Mucosa of stomach (tissue), 1 donor: ENCODE data around the gene INVS.
"Not testable (repeated sequence)": the region's sequence is repeated elsewhere in the genome, so short reads cannot be mapped to it uniquely, and the experiment has no call there.

ENCODE experiments used
- H3K27me3 ChIP-seq: one replicate; pipeline ENCODE4 v1.7.0; 2013; ENCODE audit warnings: mild to moderate bottlenecking, low read length; ENCODE audit not compliant: control insufficient read depth, insufficient read depth
- H3K36me3 ChIP-seq: one replicate; pipeline ENCODE4 v1.7.0; 2013; ENCODE audit warnings: low read length; ENCODE audit not compliant: control insufficient read depth, insufficient read depth
- H3K4me1 ChIP-seq: one replicate; pipeline ENCODE4 v1.7.0; 2013; ENCODE audit warnings: mild to moderate bottlenecking, low read length; ENCODE audit not compliant: control insufficient read depth, insufficient read depth
- H3K4me3 ChIP-seq: one replicate; pipeline ENCODE4 v1.7.0; 2013; ENCODE audit warnings: low read length
- H3K9ac ChIP-seq: one replicate; pipeline ENCODE4 v1.7.0; 2013; ENCODE audit warnings: mild to moderate bottlenecking, low read length, moderate library complexity
- H3K9me3 ChIP-seq: one replicate; pipeline ENCODE4 v1.7.0; 2013; ENCODE audit warnings: mild to moderate bottlenecking, low read length, moderate library complexity; ENCODE audit not compliant: control insufficient read depth
- donor health status: Pancreatic carcinoma.

INVS gene, protein sequence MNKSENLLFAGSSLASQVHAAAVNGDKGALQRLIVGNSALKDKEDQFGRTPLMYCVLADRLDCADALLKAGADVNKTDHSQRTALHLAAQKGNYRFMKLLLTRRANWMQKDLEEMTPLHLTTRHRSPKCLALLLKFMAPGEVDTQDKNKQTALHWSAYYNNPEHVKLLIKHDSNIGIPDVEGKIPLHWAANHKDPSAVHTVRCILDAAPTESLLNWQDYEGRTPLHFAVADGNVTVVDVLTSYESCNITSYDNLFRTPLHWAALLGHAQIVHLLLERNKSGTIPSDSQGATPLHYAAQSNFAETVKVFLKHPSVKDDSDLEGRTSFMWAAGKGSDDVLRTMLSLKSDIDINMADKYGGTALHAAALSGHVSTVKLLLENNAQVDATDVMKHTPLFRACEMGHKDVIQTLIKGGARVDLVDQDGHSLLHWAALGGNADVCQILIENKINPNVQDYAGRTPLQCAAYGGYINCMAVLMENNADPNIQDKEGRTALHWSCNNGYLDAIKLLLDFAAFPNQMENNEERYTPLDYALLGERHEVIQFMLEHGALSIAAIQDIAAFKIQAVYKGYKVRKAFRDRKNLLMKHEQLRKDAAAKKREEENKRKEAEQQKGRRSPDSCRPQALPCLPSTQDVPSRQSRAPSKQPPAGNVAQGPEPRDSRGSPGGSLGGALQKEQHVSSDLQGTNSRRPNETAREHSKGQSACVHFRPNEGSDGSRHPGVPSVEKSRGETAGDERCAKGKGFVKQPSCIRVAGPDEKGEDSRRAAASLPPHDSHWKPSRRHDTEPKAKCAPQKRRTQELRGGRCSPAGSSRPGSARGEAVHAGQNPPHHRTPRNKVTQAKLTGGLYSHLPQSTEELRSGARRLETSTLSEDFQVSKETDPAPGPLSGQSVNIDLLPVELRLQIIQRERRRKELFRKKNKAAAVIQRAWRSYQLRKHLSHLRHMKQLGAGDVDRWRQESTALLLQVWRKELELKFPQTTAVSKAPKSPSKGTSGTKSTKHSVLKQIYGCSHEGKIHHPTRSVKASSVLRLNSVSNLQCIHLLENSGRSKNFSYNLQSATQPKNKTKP

DNA sequence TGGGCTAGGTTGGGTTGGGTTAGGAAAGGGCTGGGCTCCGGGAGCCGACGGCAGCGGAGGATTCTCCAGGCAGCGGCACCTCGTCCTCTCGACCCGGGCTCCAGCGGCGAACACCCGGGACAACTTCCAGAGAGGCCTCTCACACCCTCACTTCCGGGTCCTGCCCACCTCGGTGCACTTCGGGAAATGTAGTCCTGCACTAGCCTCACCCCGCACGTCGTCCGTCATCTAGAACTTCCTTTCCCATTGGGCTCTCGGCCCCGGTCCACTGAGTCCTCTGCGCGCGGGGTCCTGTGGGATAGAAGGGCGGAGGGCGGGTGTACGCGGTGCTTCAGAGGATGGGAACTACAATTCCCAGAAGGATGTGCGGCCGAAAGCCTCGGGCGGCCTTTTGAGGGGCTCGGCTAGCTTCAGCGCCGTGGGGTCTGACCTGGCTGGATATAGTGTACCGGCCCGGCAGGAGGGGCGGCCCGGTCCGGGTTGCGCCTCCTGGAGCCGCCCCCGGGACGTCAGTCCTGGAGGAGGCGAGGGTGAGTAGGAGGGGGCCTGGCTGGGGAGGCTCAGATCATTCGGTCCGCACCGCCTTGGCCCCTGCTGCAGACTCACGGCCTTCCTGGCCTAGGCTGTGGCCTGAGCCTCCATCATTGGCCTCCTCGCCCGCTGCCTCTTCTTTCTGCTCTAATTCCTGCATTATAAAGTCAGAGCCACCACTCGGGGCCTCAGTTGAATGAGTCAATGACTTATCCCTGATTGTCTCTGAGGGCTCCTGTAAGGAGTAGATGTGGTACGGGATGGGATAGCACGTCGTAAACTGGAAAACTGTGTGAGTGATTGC is at the start of gene INVS, which contains the start of gene ERP44:
Gene INVS, plus strand, starts transcription at position 357 of the 835 bp plus-strand sequence. CDS start 5,279 bp downstream, outside the sequence.
Gene ERP44, minus strand, starts transcription at position 114 of the 835 bp plus-strand sequence. CDS start 160 bp downstream, outside the sequence.
- peak within 1 kb of the TSS; percentile 99 for H3K4me3 ChIP-seq
- no peaks in the 10 kb centered on the region for H3K9me3 ChIP-seq
- H3K4me1 ChIP-seq: peaks cover 35% of the 10 kb centered on the region
- H3K27me3 ChIP-seq: no peaks in the 10 kb centered on the region
- no peaks in the 10 kb centered on the region for H3K36me3 ChIP-seq
- H3K9ac ChIP-seq: peak within 1 kb of the TSS; percentile 98

DNA sequence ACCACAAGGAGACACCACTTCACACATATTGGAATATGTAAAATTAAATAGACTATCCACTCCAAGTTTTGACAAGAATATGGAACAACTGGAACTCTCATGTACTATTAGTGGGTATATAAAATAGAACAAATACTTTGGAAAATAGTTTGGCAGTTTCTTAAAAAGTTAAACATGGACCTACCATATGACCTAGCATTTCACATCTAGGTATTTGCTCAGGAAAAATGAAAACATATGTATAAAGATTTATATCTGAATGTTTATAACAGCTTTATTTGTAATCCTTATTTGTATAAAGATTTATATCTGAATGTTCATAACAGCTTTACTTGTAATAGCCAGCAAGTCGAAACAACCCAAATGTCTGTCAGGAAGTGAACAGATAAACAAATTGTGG is 49.5 kb upstream of the INVS start:
- no peaks in the 10 kb centered on the region for H3K9me3 ChIP-seq
- no peaks in the 10 kb centered on the region for H3K4me1 ChIP-seq
- H3K36me3 ChIP-seq: no peaks in the 10 kb centered on the region
- no peak overlapping the region for H3K9ac ChIP-seq
- H3K4me3 ChIP-seq: no peak overlapping the region
- no peaks in the 10 kb centered on the region for H3K27me3 ChIP-seq

DNA sequence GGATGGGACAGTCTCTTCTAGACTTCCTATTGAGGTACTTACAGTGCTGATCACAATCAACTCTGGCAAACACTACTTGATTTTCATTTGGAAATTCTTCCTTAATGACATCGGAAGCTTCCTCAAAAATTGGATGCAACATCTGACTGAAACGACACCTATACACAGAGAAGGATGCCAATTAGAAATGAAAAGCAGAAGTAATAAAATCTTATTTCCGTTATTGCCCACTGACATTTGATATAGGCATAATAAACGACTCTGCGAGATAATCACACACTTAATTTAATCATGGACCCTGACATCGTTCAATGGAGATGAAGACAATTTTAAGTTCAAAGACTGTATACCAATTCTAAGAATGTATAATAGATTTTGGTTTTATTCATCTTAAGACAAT is 46.7 kb upstream of the INVS start:
- no peaks in the 10 kb centered on the region for H3K36me3 ChIP-seq
- peaks cover 8% of the 10 kb centered on the region for H3K4me1 ChIP-seq
- H3K4me3 ChIP-seq: no peak overlapping the region
- H3K27me3 ChIP-seq: no peaks in the 10 kb centered on the region
- H3K9ac ChIP-seq: no peak overlapping the region
- no peaks in the 10 kb centered on the region for H3K9me3 ChIP-seq

DNA sequence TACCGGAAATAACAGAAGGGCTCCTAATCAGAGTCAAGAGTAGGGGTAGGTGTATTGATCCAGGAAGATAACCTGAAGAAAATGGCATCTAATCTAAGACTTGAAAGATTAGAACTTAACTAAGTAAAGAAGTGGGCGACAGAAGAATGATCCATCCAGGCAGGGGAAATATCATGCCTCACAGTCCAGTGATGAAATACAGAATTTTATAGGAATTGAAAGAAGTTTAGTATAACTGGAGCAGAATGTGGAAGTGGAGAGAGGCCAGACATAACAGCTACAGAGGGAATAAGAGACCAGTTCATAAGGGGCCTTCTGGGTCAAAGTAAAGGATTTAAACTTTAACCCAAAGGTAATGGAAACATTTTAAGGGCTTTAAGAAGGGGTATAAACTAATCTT is 42.5 kb upstream of the INVS start:
- Histone ChIP-seq H3K36me3 (no peaks in the 10 kb centered on the region), H3K27me3 (no peaks in the 10 kb centered on the region)

DNA sequence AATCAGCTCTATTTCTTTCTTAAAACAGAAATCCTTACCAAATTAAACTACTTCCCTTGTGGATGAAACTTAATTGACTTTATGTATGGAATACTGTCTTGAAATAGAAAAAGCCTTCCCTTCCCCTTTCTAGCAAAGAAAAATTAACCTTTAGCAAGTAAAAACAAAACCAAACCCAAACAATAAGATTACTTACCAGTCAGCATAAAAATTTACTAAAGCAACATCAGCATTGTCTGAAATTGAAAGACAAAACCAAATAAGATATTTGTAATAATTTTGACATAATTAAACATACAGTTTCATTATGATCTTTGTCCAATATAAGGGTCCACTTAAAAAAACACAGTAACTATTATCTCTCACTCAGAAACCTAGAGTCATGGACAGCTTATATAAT is 41.4 kb upstream of the INVS start:
- Histone ChIP-seq H3K4me1 (peaks cover 8% of the 10 kb centered on the region), H3K9ac (no peak overlapping the region), H3K36me3 (no peaks in the 10 kb centered on the region), H3K27me3 (no peaks in the 10 kb centered on the region), H3K9me3 (no peaks in the 10 kb centered on the region), H3K4me3 (no peak overlapping the region)

More for the DNA sequence above, 42.5 kb upstream of the INVS start:
- H3K9me3 ChIP-seq: no peaks in the 10 kb centered on the region
- no peak overlapping the region for H3K4me3 ChIP-seq
- peaks cover 8% of the 10 kb centered on the region for H3K4me1 ChIP-seq
- H3K9ac ChIP-seq: no peak overlapping the region

DNA sequence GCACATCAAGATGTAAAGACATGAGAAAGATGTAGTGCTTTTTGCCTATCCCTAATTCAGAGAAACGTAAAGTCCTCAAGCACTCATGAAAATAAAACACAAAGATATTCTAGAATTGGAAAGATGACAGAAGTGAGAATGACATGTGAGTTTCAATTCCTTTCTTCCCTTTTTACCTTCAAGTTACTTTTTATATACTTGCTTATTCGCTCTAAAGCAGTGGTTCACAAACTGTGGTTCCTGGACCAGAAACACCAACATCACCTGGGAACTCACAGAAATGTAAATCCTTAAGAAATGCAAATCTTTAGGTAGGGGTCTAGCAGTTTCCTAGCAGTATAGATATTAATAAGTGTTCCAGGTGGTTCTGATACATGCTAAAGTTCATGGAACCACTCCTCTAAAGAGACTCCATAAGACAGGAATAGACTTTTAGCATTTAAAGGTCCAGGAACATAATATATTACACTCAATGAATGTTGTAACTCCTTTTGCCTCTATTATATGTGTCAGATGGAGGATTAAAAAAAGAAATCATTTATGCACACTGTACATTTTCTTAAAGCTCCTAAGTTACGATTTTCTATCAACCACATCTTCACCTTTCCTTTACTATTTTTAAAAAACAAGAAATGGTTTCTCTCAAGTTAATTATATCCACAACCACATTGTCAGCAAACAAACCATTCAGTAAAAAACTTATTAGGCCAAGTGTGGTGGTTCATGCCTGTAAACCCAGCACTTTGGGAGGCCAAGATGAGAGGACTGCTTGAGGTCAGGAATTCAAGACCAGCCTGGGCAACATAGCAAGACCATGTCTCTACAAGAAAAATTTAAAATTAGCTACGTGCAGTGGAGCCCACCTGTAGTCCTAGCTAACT is 40.1 kb upstream of the INVS start:
- no peaks in the 10 kb centered on the region for H3K36me3 ChIP-seq
- H3K4me1 ChIP-seq: peaks cover 14% of the 10 kb centered on the region
- H3K27me3 ChIP-seq: no peaks in the 10 kb centered on the region

DNA sequence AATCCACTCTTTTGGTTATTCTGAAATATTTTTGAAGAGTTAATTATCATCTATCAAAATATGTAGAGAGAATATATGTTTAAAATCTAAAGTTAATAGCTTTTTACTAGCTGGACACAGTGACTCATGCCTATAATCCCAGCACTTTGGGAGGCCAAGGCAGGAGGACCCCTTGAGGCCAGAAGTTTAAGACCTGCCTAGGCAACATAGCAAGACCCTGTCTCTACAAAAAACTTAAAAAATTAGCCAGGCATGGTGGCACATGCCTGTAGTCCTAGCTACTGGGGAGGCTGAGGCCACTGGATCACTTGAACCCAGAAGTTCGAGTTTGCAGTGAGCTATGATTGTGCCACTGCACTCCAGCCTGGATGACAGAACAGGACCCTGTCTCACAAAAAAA is 36.4 kb upstream of the INVS start:
- not testable (repeated sequence) for H3K4me3 ChIP-seq, H3K36me3 ChIP-seq, H3K27me3 ChIP-seq, H3K9me3 ChIP-seq, H3K9ac ChIP-seq
- peaks cover 14% of the 10 kb centered on the region for H3K4me1 ChIP-seq

More for the DNA sequence above, 40.1 kb upstream of the INVS start:
- Histone ChIP-seq H3K9me3 (no peaks in the 10 kb centered on the region), H3K9ac (no peak overlapping the region), H3K4me3 (no peak overlapping the region)

DNA sequence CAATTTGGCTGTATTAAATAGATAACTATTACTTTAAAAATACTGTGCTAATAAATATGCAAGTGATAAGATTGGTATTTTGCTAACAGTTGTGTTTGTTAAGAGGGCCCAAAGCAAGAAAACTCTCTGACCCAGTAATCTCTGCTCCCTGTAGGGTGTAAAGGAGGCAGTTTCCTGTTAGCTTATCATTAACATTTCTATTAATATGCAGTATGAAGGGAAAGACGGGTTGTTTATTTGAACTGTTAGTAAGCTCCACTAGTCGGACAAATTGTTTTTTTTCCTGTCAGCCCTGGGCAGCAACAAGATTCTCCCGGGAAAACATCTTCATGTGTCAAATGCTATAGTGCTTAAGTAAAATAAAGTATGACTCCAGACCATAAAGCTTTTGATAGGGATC is 35.9 kb upstream of the INVS start:
- H3K4me3 ChIP-seq: no peak overlapping the region
- no peaks in the 10 kb centered on the region for H3K36me3 ChIP-seq
- no peaks in the 10 kb centered on the region for H3K27me3 ChIP-seq
- no peak overlapping the region for H3K9ac ChIP-seq
- H3K4me1 ChIP-seq: peaks cover 14% of the 10 kb centered on the region
- no peaks in the 10 kb centered on the region for H3K9me3 ChIP-seq

DNA sequence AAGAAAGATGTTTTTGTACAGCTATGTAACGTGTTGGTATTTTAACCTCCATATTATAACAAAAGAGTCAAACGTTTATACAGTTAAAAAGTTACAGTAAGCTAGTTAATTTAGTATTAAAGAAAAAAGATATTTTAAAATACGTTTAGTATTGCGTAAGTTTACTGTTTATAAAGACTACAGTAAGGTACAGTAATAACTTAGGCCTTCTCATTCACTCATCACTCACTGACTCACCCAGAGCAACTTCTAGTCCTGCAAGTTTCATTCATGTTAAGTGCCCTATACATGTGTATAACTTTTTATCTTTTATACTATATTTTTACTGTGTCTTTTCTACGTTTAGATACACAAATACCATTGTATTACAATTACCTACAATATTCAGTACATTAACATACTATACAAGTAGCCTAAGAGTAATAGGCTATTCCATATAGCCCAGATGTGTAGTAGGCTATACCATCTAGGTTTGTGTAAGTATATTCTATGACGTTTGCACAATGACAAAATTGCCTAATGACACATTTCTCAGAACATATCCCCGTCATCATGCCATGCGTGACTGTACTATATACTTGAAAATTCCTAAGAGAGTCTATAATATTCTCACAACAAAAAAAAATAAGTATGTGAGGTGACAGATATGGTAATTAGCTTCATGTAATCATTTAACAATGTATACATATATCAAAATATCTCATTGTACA is 34.0 kb upstream of the INVS start:
- peaks cover 14% of the 10 kb centered on the region for H3K4me1 ChIP-seq
- H3K27me3 ChIP-seq: no peaks in the 10 kb centered on the region
- no peaks in the 10 kb centered on the region for H3K36me3 ChIP-seq
- H3K9me3 ChIP-seq: no peaks in the 10 kb centered on the region
- H3K9ac ChIP-seq: no peak overlapping the region
- H3K4me3 ChIP-seq: no peak overlapping the region

DNA sequence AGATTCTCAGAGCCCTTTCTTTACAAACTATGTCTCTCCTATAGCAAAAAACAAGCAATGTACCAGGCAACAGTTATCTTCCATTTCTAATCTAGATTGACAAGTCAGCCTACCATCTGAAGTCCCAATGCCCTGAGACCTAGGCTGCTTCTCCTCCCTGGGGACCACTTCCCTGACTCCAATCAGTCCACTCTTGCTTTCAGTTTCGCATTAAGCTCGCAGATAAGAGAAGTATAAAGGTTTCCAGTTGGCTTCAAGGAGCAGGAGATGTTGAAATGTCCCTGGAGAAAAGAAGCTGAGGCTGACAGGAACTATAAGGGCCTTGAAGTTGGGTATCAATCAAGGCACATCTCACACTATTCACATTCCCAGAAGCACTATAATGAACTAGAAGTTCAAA is 32.5 kb upstream of the INVS start:
- H3K9me3 ChIP-seq: no peaks in the 10 kb centered on the region
- no peak overlapping the region for H3K9ac ChIP-seq
- peaks cover 14% of the 10 kb centered on the region for H3K4me1 ChIP-seq
- no peaks in the 10 kb centered on the region for H3K27me3 ChIP-seq
- H3K36me3 ChIP-seq: no peaks in the 10 kb centered on the region
- no peak overlapping the region for H3K4me3 ChIP-seq
